ENCODE results near the gene ENOX2.

- no peak for TF ChIP-seq EZH2 (IDR thresholded peaks at IDR 0.05)
- TF ChIP-seq POLR2AphosphoS5 (IDR thresholded peaks at IDR 0.05; ENCODE audit: borderline replicate concordance, low read depth, low read length): no peak
- no peak for TF ChIP-seq FOXP2 (optimal IDR thresholded peaks at IDR 0.05; ENCODE audit: control extremely low read depth, extremely low read length, insufficient read depth)
These were observed 202.4 kb downstream of the ENOX2 start for GRCh38 chrX:130700629-130701028.

Measured in SK-N-MC (cell line).